ENCODE data around the gene ERC2.

DNA sequence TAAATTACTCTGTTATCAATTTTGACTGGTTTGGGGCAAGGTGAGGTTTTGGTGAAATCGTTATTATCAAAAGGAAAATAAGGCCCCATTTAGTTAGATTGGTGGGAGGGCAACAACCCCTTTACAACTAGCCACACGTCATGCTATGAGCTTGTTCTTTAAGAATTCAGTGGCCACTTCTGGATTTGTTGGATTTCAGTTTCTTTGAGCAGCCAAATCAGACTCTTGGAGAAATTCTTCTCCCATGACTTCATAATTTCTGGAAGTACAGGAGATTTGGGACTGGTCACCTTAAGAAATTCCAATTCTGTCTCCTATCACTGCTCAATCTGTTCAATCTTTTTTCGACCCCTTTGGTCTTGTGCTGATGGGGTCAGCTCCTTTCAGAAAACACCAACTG, 966.4 kb downstream of the ERC2 start:
- TF ChIP-seq, protein P1, sequence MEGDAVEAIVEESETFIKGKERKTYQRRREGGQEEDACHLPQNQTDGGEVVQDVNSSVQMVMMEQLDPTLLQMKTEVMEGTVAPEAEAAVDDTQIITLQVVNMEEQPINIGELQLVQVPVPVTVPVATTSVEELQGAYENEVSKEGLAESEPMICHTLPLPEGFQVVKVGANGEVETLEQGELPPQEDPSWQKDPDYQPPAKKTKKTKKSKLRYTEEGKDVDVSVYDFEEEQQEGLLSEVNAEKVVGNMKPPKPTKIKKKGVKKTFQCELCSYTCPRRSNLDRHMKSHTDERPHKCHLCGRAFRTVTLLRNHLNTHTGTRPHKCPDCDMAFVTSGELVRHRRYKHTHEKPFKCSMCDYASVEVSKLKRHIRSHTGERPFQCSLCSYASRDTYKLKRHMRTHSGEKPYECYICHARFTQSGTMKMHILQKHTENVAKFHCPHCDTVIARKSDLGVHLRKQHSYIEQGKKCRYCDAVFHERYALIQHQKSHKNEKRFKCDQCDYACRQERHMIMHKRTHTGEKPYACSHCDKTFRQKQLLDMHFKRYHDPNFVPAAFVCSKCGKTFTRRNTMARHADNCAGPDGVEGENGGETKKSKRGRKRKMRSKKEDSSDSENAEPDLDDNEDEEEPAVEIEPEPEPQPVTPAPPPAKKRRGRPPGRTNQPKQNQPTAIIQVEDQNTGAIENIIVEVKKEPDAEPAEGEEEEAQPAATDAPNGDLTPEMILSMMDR (IDR thresholded peaks at IDR 0.05) = no peak
- no peak for TF ChIP-seq ESRRA (IDR thresholded peaks at IDR 0.05; ENCODE audit: borderline replicate concordance, low read length)
- no peak for TF ChIP-seq POLR2A (IDR thresholded peaks at IDR 0.05; ENCODE audit: low read length)
- TF ChIP-seq ZC3H11A (IDR thresholded peaks at IDR 0.05) = no peak
- TF ChIP-seq JUN (IDR thresholded peaks at IDR 0.05) = no peak
- TF ChIP-seq NR3C1 (IDR thresholded peaks at IDR 0.05) = no peak
- no peak for TF ChIP-seq RAD21 (conservative IDR thresholded peaks at IDR 0.05 in 1 of 2, IDR thresholded peaks at IDR 0.05 in 1 of 2)
- TF ChIP-seq, protein P2, sequence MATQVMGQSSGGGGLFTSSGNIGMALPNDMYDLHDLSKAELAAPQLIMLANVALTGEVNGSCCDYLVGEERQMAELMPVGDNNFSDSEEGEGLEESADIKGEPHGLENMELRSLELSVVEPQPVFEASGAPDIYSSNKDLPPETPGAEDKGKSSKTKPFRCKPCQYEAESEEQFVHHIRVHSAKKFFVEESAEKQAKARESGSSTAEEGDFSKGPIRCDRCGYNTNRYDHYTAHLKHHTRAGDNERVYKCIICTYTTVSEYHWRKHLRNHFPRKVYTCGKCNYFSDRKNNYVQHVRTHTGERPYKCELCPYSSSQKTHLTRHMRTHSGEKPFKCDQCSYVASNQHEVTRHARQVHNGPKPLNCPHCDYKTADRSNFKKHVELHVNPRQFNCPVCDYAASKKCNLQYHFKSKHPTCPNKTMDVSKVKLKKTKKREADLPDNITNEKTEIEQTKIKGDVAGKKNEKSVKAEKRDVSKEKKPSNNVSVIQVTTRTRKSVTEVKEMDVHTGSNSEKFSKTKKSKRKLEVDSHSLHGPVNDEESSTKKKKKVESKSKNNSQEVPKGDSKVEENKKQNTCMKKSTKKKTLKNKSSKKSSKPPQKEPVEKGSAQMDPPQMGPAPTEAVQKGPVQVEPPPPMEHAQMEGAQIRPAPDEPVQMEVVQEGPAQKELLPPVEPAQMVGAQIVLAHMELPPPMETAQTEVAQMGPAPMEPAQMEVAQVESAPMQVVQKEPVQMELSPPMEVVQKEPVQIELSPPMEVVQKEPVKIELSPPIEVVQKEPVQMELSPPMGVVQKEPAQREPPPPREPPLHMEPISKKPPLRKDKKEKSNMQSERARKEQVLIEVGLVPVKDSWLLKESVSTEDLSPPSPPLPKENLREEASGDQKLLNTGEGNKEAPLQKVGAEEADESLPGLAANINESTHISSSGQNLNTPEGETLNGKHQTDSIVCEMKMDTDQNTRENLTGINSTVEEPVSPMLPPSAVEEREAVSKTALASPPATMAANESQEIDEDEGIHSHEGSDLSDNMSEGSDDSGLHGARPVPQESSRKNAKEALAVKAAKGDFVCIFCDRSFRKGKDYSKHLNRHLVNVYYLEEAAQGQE (IDR thresholded peaks at IDR 0.05) = no peak
- no peak for TF ChIP-seq CBX2 (IDR thresholded peaks at IDR 0.05; ENCODE audit: borderline replicate concordance, low read depth)
- TF ChIP-seq FOSB (CRISPR knock-in tag; IDR thresholded peaks at IDR 0.05) = no peak
- TF ChIP-seq MAZ (IDR thresholded peaks at IDR 0.05; ENCODE audit: borderline replicate concordance, low read depth, low read length) = no peak
- no peak for TF ChIP-seq NPAS2 (CRISPR knock-in tag; IDR thresholded peaks at IDR 0.05; ENCODE audit: borderline replicate concordance)
